ENCODE results near the gene EPS8. TPM values are rescaled to one million over a fixed set of nuclear protein-coding genes. Genes with fewer than 3 reads are reported as not detected.

The EPS8 gene
- total RNA-seq, 1 donor from 2014 or later = 0.89 TPM

- H3K9me3 Mint-ChIP-seq = no peaks in the 10 kb centered on the region
- no peak for ATAC-seq (ENCODE audit: low read depth)
Measured at GRCh38 chr12:15782667-15783066, 6.5 kb downstream of the EPS8 start.

GRCh38 chr12:15779925-15780324 lies 9.3 kb downstream of the EPS8 start:
- no peak for TF ChIP-seq CTCF (IDR thresholded peaks at IDR 0.05)
- H3K27ac Mint-ChIP-seq = no peak overlapping the region
- no peaks in the 10 kb centered on the region for H3K36me3 Mint-ChIP-seq (ENCODE audit: low read depth)
- DNase-seq (no peak), ATAC-seq (ENCODE audit: low read depth) (no peak)
- POLR2A ChIA-PET = no interaction called here
- no peaks in the 10 kb centered on the region for H3K9me3 Mint-ChIP-seq
- intact Hi-C loops (cut with micrococcal nuclease) = loop anchor here (10.0 kb wide), 1 partner anchor 185 kb away; no protein-coding TSS in a partner anchor
- H3K4me3 Mint-ChIP-seq = no peak overlapping the region
- H3K27me3 Mint-ChIP-seq = peaks cover 41% of the 10 kb centered on the region
- no peaks in the 10 kb centered on the region for H3K4me1 Mint-ChIP-seq
- CTCF ChIA-PET = no interaction called here

More at GRCh38 chr12:15782667-15783066, 6.5 kb downstream of the EPS8 start:
- H3K27me3 Mint-ChIP-seq = peaks cover 47% of the 10 kb centered on the region
- no peaks in the 10 kb centered on the region for H3K36me3 Mint-ChIP-seq (ENCODE audit: low read depth)
- intact Hi-C loops (cut with micrococcal nuclease) = loop anchor here (10.0 kb wide), 1 partner anchor 188 kb away; no protein-coding TSS in a partner anchor
- no peaks in the 10 kb centered on the region for H3K4me1 Mint-ChIP-seq
- H3K27ac Mint-ChIP-seq = no peak overlapping the region
- no peak overlapping the region for H3K4me3 Mint-ChIP-seq
- no peak for TF ChIP-seq CTCF (IDR thresholded peaks at IDR 0.05)
- CTCF ChIA-PET = no interaction called here
- no peak for DNase-seq
- POLR2A ChIA-PET = no interaction called here

- H3K27me3 Mint-ChIP-seq = peaks cover 34% of the 10 kb centered on the region
- H3K27ac Mint-ChIP-seq = no peak overlapping the region
- no peak for TF ChIP-seq CTCF (IDR thresholded peaks at IDR 0.05)
- ATAC-seq (ENCODE audit: low read depth) (no peak), DNase-seq (no peak)
- H3K4me1 Mint-ChIP-seq = no peaks in the 10 kb centered on the region
- intact Hi-C loops (cut with micrococcal nuclease) = no loop called here
- H3K9me3 Mint-ChIP-seq = no peaks in the 10 kb centered on the region
- CTCF ChIA-PET = no interaction called here
- POLR2A ChIA-PET = no interaction called here
- no peaks in the 10 kb centered on the region for H3K36me3 Mint-ChIP-seq (ENCODE audit: low read depth)
- no peak overlapping the region for H3K4me3 Mint-ChIP-seq
Measured at GRCh38 chr12:15778126-15778525, 11.1 kb downstream of the EPS8 start.

- Mint-ChIP-seq H3K4me1 (no peaks in the 10 kb centered on the region), H3K9me3 (no peaks in the 10 kb centered on the region), H3K36me3 (ENCODE audit: low read depth) (no peaks in the 10 kb centered on the region), H3K4me3 (no peak overlapping the region), H3K27ac (no peak overlapping the region), H3K27me3 (peaks cover 30% of the 10 kb centered on the region)
- CTCF ChIA-PET = no interaction called here
- no peak for TF ChIP-seq CTCF (IDR thresholded peaks at IDR 0.05)
- intact Hi-C loops (cut with micrococcal nuclease) = no loop called here
- ATAC-seq (ENCODE audit: low read depth) (no peak), DNase-seq (no peak)
- POLR2A ChIA-PET = no interaction called here
Measured at GRCh38 chr12:15777355-15778012, 11.7 kb downstream of the EPS8 start.

- Mint-ChIP-seq H3K27me3 (peaks cover 27% of the 10 kb centered on the region), H3K4me3 (no peak overlapping the region), H3K9me3 (no peaks in the 10 kb centered on the region), H3K4me1 (no peaks in the 10 kb centered on the region), H3K36me3 (ENCODE audit: low read depth) (no peaks in the 10 kb centered on the region), H3K27ac (no peak overlapping the region)
- CTCF ChIA-PET = no interaction called here
- DNase-seq (no peak), ATAC-seq (ENCODE audit: low read depth) (no peak)
- intact Hi-C loops (cut with micrococcal nuclease) = no loop called here
- no peak for TF ChIP-seq CTCF (IDR thresholded peaks at IDR 0.05)
- POLR2A ChIA-PET = no interaction called here
Measured at GRCh38 chr12:15776532-15776931, 12.7 kb downstream of the EPS8 start.

Data from activated B cell treated with CpG ODN at 0.5 μM for 24 hours (primary cell).